Measurements from ENCODE around the gene NPC1L1. TPM values are rescaled to one million over a fixed set of nuclear protein-coding genes. Genes with fewer than 3 reads are reported as not detected.

Gene NPC1L1
- total and polyA plus RNA-seq, 2 donors (not counting 1 experiment from before 2014, with no cell fraction given) = 0.07 TPM; not detected in 1

- H3K9me3 ChIP-seq (ENCODE audit: control extremely low read depth in 1 of 3, control insufficient read depth in 2 of 3, insufficient read depth in 1 of 3, low read length in 2 of 3) = peaks cover 0 to 3% (median 0%) of the 10 kb centered on the region in 3 donors
- no peaks in the 10 kb centered on the region for H3K27me3 ChIP-seq (replicated peaks in 1 of 4; ENCODE audit: control extremely low read depth in 1 of 4, control insufficient read depth in 3 of 4, insufficient read depth in 4 of 4, low read length in 3 of 4)
- intact Hi-C loops (cut with micrococcal nuclease) = no loop called here
- ChIA-PET CTCF (interaction anchor here (0.6 to 3.1 kb wide), 9 partner anchors 8 to 552 kb away, joined by 3 to 17 read pairs (median 4); partner anchors contain the start of genes NUDCD3, PURB and TMED4), POLR2A (interaction anchor here (0.6 to 2.5 kb wide), 5 partner anchors 7 to 275 kb away, joined by 4 to 11 read pairs (median 6); partner anchors contain the start of genes H2AZ2 and TMED4)
- H3K36me3 ChIP-seq (replicated peaks in 1 of 2; ENCODE audit: control extremely low read depth in 1 of 2, control insufficient read depth in 1 of 2, extremely low read depth in 1 of 2, insufficient read depth in 2 of 2, low read length in 1 of 2) = peaks cover 4 to 60% of the 10 kb centered on the region in 2 experiments
- Mint-ChIP-seq H3K27me3 (no peaks in the 10 kb centered on the region), H3K4me3 (peak overlapping the region; percentile 98), H3K4me1 (peaks cover 38% of the 10 kb centered on the region), H3K9me3 (ENCODE audit: insufficient read depth) (no peaks in the 10 kb centered on the region), H3K27ac (peak overlapping the region; percentile 72)
- H4K20me1 ChIP-seq (ENCODE audit: control insufficient read depth, insufficient read depth, low read length, poor library complexity, severe bottlenecking) = peaks cover 19% of the 10 kb centered on the region
- H3K9ac ChIP-seq (ENCODE audit: low read length) = peak overlapping the region; percentile 95
- ATAC-seq (ENCODE audit: low read depth) (no peak), DNase-seq (no peak)
- H3K27ac ChIP-seq (ENCODE audit: low read length in 2 of 2) = no peak overlapping the region
- WGBS (ENCODE audit: insufficient coverage) = 83% methylated on average over 3 of the region's 5 CpGs
- TF ChIP-seq CTCF (IDR thresholded peaks at IDR 0.05) (no peak), EZH2 (IDR thresholded peaks at IDR 0.05; ENCODE audit: borderline replicate concordance, insufficient read depth, low read depth, low read length, poor library complexity, severe bottlenecking) (no peak)
- peak overlapping the region; percentile 99 for H3K4me2 ChIP-seq (replicated peaks; ENCODE audit: low read depth, low read length, poor library complexity, severe bottlenecking)
- peaks cover 59% of the 10 kb centered on the region for H3K79me2 ChIP-seq (ENCODE audit: control insufficient read depth, insufficient read depth, low read length)
- H3K4me3 ChIP-seq (ENCODE audit: control extremely low read depth in 1 of 5, extremely low read depth in 1 of 5, insufficient read depth in 1 of 5, low read depth in 2 of 5, low read length in 4 of 5) = peak overlapping the region; percentile 60 to 94 (median 84)
- H2AFZ ChIP-seq (ENCODE audit: insufficient read depth, low read depth, low read length, poor library complexity, severe bottlenecking) = no peak overlapping the region
- peaks cover 23 to 29% of the 10 kb centered on the region in 2 donors for H3K4me1 ChIP-seq (ENCODE audit: control insufficient read depth in 2 of 2, insufficient read depth in 2 of 2, low read length in 2 of 2)
Measured at GRCh38 chr7:44572771-44573170, 31.6 kb upstream of the NPC1L1 start.

- WGBS (ENCODE audit: insufficient coverage) = 95% methylated on average over 9 of the region's 9 CpGs
- POLR2A ChIA-PET = no interaction called here
- Histone ChIP-seq H3K27me3 (replicated peaks in 1 of 4; ENCODE audit: control extremely low read depth in 1 of 4, control insufficient read depth in 3 of 4, insufficient read depth in 4 of 4, low read length in 3 of 4) (no peaks in the 10 kb centered on the region), H3K9ac (ENCODE audit: low read length) (no peak overlapping the region), H3K27ac (ENCODE audit: low read length in 2 of 2) (no peak overlapping the region), H3K9me3 (ENCODE audit: control extremely low read depth in 1 of 3, control insufficient read depth in 2 of 3, insufficient read depth in 1 of 3, low read length in 2 of 3) (peaks cover 0 to 3% (median 0%) of the 10 kb centered on the region in 3 donors), H3K4me1 (ENCODE audit: control insufficient read depth in 2 of 2, insufficient read depth in 2 of 2, low read length in 2 of 2) (peaks cover 20 to 26% of the 10 kb centered on the region in 2 donors), H2AFZ (ENCODE audit: insufficient read depth, low read depth, low read length, poor library complexity, severe bottlenecking) (no peak overlapping the region), H4K20me1 (ENCODE audit: control insufficient read depth, insufficient read depth, low read length, poor library complexity, severe bottlenecking) (peaks cover 21% of the 10 kb centered on the region), H3K79me2 (ENCODE audit: control insufficient read depth, insufficient read depth, low read length) (peaks cover 41% of the 10 kb centered on the region), H3K4me3 (ENCODE audit: control extremely low read depth in 1 of 5, extremely low read depth in 1 of 5, insufficient read depth in 1 of 5, low read depth in 2 of 5, low read length in 4 of 5) (no peak overlapping the region), H3K4me2 (replicated peaks; ENCODE audit: low read depth, low read length, poor library complexity, severe bottlenecking) (no peak overlapping the region), H3K36me3 (replicated peaks in 1 of 2; ENCODE audit: control extremely low read depth in 1 of 2, control insufficient read depth in 1 of 2, extremely low read depth in 1 of 2, insufficient read depth in 2 of 2, low read length in 1 of 2) (peaks cover 4 to 75% of the 10 kb centered on the region in 2 experiments)
- intact Hi-C loops (cut with micrococcal nuclease) = no loop called here
- no peaks in the 10 kb centered on the region for H3K27me3 Mint-ChIP-seq
- no peak overlapping the region for H3K27ac Mint-ChIP-seq
- no peak overlapping the region for H3K4me3 Mint-ChIP-seq
- DNase-seq (no peak), ATAC-seq (ENCODE audit: low read depth) (no peak)
- H3K9me3 Mint-ChIP-seq (ENCODE audit: insufficient read depth) = no peaks in the 10 kb centered on the region
- no peak for TF ChIP-seq EZH2 (IDR thresholded peaks at IDR 0.05; ENCODE audit: borderline replicate concordance, insufficient read depth, low read depth, low read length, poor library complexity, severe bottlenecking)
- TF ChIP-seq CTCF (IDR thresholded peaks at IDR 0.05) = no peak
- H3K4me1 Mint-ChIP-seq = peaks cover 27% of the 10 kb centered on the region
- CTCF ChIA-PET = no interaction called here
Measured at GRCh38 chr7:44569959-44570358, 28.8 kb upstream of the NPC1L1 start.

All from B cell (primary cell).